ENCODE results near the gene FBXO38.

DNA sequence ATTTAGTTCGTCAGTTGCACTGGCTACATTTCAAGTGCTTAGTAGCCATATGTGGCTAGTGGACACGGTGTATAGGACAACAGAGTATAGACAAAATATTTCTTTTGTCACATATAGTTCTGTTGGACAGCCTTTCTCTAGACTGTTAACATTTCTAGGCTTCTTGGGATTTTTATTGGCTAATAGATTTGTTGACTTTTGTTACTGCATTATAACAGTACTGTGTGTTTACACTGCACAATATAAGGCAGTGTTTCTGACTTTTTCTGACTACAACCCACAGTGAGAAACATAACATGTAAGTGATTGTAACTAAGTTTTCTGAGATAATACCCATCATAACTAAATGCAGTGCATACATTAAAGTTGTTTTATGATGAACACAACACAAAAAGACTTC is 11.3 kb downstream of the FBXO38 start:
- TF ChIP-seq CTCF (IDR thresholded peaks at IDR 0.05) (no peak), EZH2 (IDR thresholded peaks at IDR 0.05) (no peak)
